ENCODE results near the gene TEKT5. TPM values are rescaled to one million over a fixed set of nuclear protein-coding genes. Genes with fewer than 3 reads are reported as not detected.

TEKT5 gene
- polyA plus RNA-seq, 3 donors = 0.16 TPM; not detected in 2

GRCh38 chr16:10678655-10679054, 16.1 kb downstream of the TEKT5 start:
- H3K4me3 Mint-ChIP-seq = no peak overlapping the region
- Histone ChIP-seq H3K27ac (ENCODE audit: low read depth in 1 of 2, low read length in 2 of 2) (no peak overlapping the region), H3K36me3 (replicated peaks in 1 of 2; ENCODE audit: control insufficient read depth in 1 of 2, insufficient read depth in 2 of 2, low read length in 2 of 2) (no peaks in the 10 kb centered on the region), H3K79me2 (ENCODE audit: insufficient read depth, low read length) (no peaks in the 10 kb centered on the region), H3K9ac (ENCODE audit: insufficient read depth, low read length, poor library complexity, severe bottlenecking) (no peak overlapping the region), H3K4me1 (ENCODE audit: control insufficient read depth in 1 of 2, insufficient read depth in 2 of 2, low read length in 2 of 2) (no peaks in the 10 kb centered on the region), H3K4me2 (replicated peaks; ENCODE audit: extremely low read depth, low read length, poor library complexity, severe bottlenecking) (no peak overlapping the region), H3K4me3 (replicated peaks in 1 of 3; ENCODE audit: low read depth in 2 of 3, low read length in 3 of 3) (no peak overlapping the region), H2AFZ (ENCODE audit: insufficient read depth, low read depth, low read length, poor library complexity, severe bottlenecking) (no peak overlapping the region), H3K27me3 (ENCODE audit: control insufficient read depth in 2 of 2, insufficient read depth in 2 of 2, low read length in 2 of 2) (no peaks in the 10 kb centered on the region), H4K20me1 (ENCODE audit: insufficient read depth, low read length) (no peaks in the 10 kb centered on the region), H3K9me3 (replicated peaks in 1 of 2; ENCODE audit: control insufficient read depth in 1 of 2, insufficient read depth in 1 of 2, low read length in 2 of 2) (no peaks in the 10 kb centered on the region)
- intact Hi-C loops (cut with micrococcal nuclease) = no loop called here
- no peak for DNase-seq
- H3K4me1 Mint-ChIP-seq = no peaks in the 10 kb centered on the region
- H3K27me3 Mint-ChIP-seq (ENCODE audit: low read depth in 3 of 3) = peaks cover under 1 to 12% (median 9%) of the 10 kb centered on the region in 3 donors
- H3K9me3 Mint-ChIP-seq = peaks cover 0 to 1% (median 0%) of the 10 kb centered on the region in 7 donors
- no peaks in the 10 kb centered on the region for H3K36me3 Mint-ChIP-seq
- no peak overlapping the region for H3K27ac Mint-ChIP-seq
- TF ChIP-seq CTCF (IDR thresholded peaks at IDR 0.05) = no peak
- WGBS (ENCODE audit: insufficient coverage) = 63% methylated on average over 1 of the region's 2 CpGs

GRCh38 chr16:10676284-10676683, 18.4 kb downstream of the TEKT5 start:
- H3K27ac Mint-ChIP-seq = no peak overlapping the region
- no peak for DNase-seq

More at GRCh38 chr16:10676284-10676683, 18.4 kb downstream of the TEKT5 start:
- TF ChIP-seq CTCF (IDR thresholded peaks at IDR 0.05) = no peak
- intact Hi-C loops (cut with micrococcal nuclease) = no loop called here
- Mint-ChIP-seq H3K27me3 (ENCODE audit: low read depth in 3 of 3) (peaks cover 6 to 15% (median 8%) of the 10 kb centered on the region in 3 donors), H3K36me3 (no peaks in the 10 kb centered on the region), H3K9me3 (no peaks in the 10 kb centered on the region), H3K4me1 (no peaks in the 10 kb centered on the region), H3K4me3 (no peak overlapping the region)
- 100% methylated on average over 3 of the region's 6 CpGs for WGBS (ENCODE audit: insufficient coverage)
- Histone ChIP-seq H4K20me1 (ENCODE audit: insufficient read depth, low read length) (no peaks in the 10 kb centered on the region), H3K36me3 (replicated peaks in 1 of 2; ENCODE audit: control insufficient read depth in 1 of 2, insufficient read depth in 2 of 2, low read length in 2 of 2) (no peaks in the 10 kb centered on the region), H3K27ac (ENCODE audit: low read depth in 1 of 2, low read length in 2 of 2) (no peak overlapping the region), H3K9ac (ENCODE audit: insufficient read depth, low read length, poor library complexity, severe bottlenecking) (no peak overlapping the region), H3K4me1 (ENCODE audit: control insufficient read depth in 1 of 2, insufficient read depth in 2 of 2, low read length in 2 of 2) (no peaks in the 10 kb centered on the region), H3K9me3 (replicated peaks in 1 of 2; ENCODE audit: control insufficient read depth in 1 of 2, insufficient read depth in 1 of 2, low read length in 2 of 2) (no peaks in the 10 kb centered on the region), H3K27me3 (ENCODE audit: control insufficient read depth in 2 of 2, insufficient read depth in 2 of 2, low read length in 2 of 2) (no peaks in the 10 kb centered on the region), H2AFZ (ENCODE audit: insufficient read depth, low read depth, low read length, poor library complexity, severe bottlenecking) (no peak overlapping the region), H3K4me3 (replicated peaks in 1 of 3; ENCODE audit: low read depth in 2 of 3, low read length in 3 of 3) (no peak overlapping the region), H3K79me2 (ENCODE audit: insufficient read depth, low read length) (no peaks in the 10 kb centered on the region), H3K4me2 (replicated peaks; ENCODE audit: extremely low read depth, low read length, poor library complexity, severe bottlenecking) (no peak overlapping the region)
